K562 (cell line): Measurements from ENCODE around the gene GALNT18. TPM values are rescaled to one million over a fixed set of nuclear protein-coding genes. Genes with fewer than 3 reads are reported as not detected.

Source experiments
- ATAC-seq: fragments of 200-7000 bp; cut with Tn5 transposase; 3 replicates; pipeline ENCODE4 v1.9.1; 2020; ENCODE audit warnings: moderate library complexity
- BruUV-seq: library from RNA; stranded (reverse); fragments of 400-500 nt; replicated peaks from 2 replicates; lab custom pipeline; 2021; lab: Mats Ljungman, UMichigan
- CTCF ChIA-PET: fragments of 300-600 bp; formaldehyde crosslinking; extraction: SDS; loops from one replicate; lab custom pipeline; 2021; ENCODE audit warnings: low intra/inter-chr PET ratio; lab: Yijun Ruan, JAX
- POLR2A ChIA-PET: fragments of 300-600, 350-650 bp; sonication (Branson Sonifier 250); formaldehyde crosslinking; extraction: SDS; loops from one replicate; lab custom pipeline; 2021; ENCODE audit warnings: antibody characterized with exemption, inconsistent platforms; lab: Yijun Ruan, JAX
- DNase-seq, 4 experiments: peaks; one replicate each; pipeline versions ENCODE4 v3.0.0 to v3.0.0-alpha.2; 2011 to 2018; ENCODE audit warnings: low spot score in 3 of 4, mixed read lengths in 3 of 4; ENCODE audit errors: extremely low read depth in 1 of 4
- FAIRE-seq: peaks from 2 replicates; lab custom pipeline; 2011; peaks lifted over from hg19 to GRCh38; lab: Jason Lieb, UNC
- H2AFZ ChIP-seq: 2 replicates; pipeline ENCODE4 v1.6.0; 2011; ENCODE audit warnings: low read depth, low read length, control low read depth, inconsistent platforms
- H3K27ac ChIP-seq: fragments of 200-600 bp; 3 replicates; pipeline ENCODE4 v1.8.0; 2011; ENCODE audit warnings: low read depth, mild to moderate bottlenecking, control low read depth, inconsistent platforms, low read length, moderate library complexity, mixed read lengths; ENCODE audit errors: extremely low read depth
- H3K27me3 ChIP-seq, 2 experiments: fragments of 300-600 bp in 1 of 2; 2 replicates in 1 of 2; 3 replicates in 1 of 2; pipeline versions ENCODE4 v1.6.0 to v1.8.0; 2011; ENCODE audit warnings: inconsistent platforms in 2 of 2, low read length in 2 of 2, mild to moderate bottlenecking in 1 of 2, mixed read lengths in 1 of 2, moderate library complexity in 1 of 2; ENCODE audit not compliant: control insufficient read depth in 2 of 2, insufficient read depth in 2 of 2
- H3K36me3 ChIP-seq: fragments of 300-600 bp; 3 replicates; pipeline ENCODE4 v1.8.0; 2011; ENCODE audit warnings: mild to moderate bottlenecking, low read length, inconsistent platforms; ENCODE audit not compliant: control insufficient read depth, insufficient read depth
- H3K4me1 ChIP-seq, 2 experiments: fragments of 200-600 bp in 1 of 2; replicated peaks in 1 of 2; 2 replicates in 1 of 2; 3 replicates in 1 of 2; pipeline versions ENCODE4 v1.5.1 to v1.8.0; 2011; ENCODE audit warnings: inconsistent platforms in 2 of 2, low read length in 2 of 2, mild to moderate bottlenecking in 1 of 2, mixed read lengths in 1 of 2, moderate library complexity in 1 of 2; ENCODE audit not compliant: control insufficient read depth in 2 of 2, insufficient read depth in 2 of 2
- H3K4me2 ChIP-seq: 2 replicates; pipeline ENCODE4 v1.6.1; 2011; ENCODE audit warnings: low read length, control low read depth, inconsistent platforms, mixed read lengths; ENCODE audit not compliant: insufficient read depth
- H3K4me3 ChIP-seq: fragments of 200-600 bp; sonication (generic), shearing (Covaris generic); 2 replicates; pipeline ENCODE4 v1.5.1; 2016; ENCODE audit warnings: control low read depth, inconsistent platforms
- H3K79me2 ChIP-seq: fragments of 200-600 bp; 3 replicates; pipeline ENCODE4 v1.8.0; 2011; ENCODE audit warnings: low read length, inconsistent platforms; ENCODE audit not compliant: control insufficient read depth, insufficient read depth
- H3K9ac ChIP-seq, 2 experiments: 2 replicates each; pipeline versions ENCODE4 v1.6.0 to v1.6.1; 2011; ENCODE audit warnings: low read depth in 2 of 2, low read length in 2 of 2, control low read depth in 1 of 2, inconsistent platforms in 1 of 2, mild to moderate bottlenecking in 1 of 2, mixed read lengths in 1 of 2; ENCODE audit not compliant: insufficient read depth in 1 of 2
- H3K9me1 ChIP-seq: one replicate; pipeline ENCODE4 v1.6.0; 2011; ENCODE audit warnings: inconsistent platforms, mild to moderate bottlenecking, low read length, moderate library complexity; ENCODE audit not compliant: control insufficient read depth, insufficient read depth
- H3K9me3 ChIP-seq: replicated peaks from 2 replicates; pipeline ENCODE4 v1.5.1; 2011; ENCODE audit warnings: low read depth, low read length, inconsistent platforms; ENCODE audit not compliant: control insufficient read depth, insufficient read depth
- H4K20me1 ChIP-seq: replicated peaks from 2 replicates; pipeline ENCODE4 v1.6.1; 2011; ENCODE audit warnings: low read length, inconsistent platforms, mixed read lengths; ENCODE audit not compliant: control insufficient read depth, insufficient read depth
- ARNT ChIP-seq, 2 experiments: fragments of 450-650 bp; IDR thresholded peaks; 2 replicates each; pipeline ENCODE4 v1.6.1; 2016; ENCODE audit warnings: mild to moderate bottlenecking in 1 of 2
- ATF7 ChIP-seq: fragments of 450-650 bp; IDR thresholded peaks from 2 replicates; pipeline ENCODE4 v1.7.1; 2014; ENCODE audit warnings: mild to moderate bottlenecking, moderate library complexity
- CC2D1A ChIP-seq: fragments of 450-650 bp; IDR thresholded peaks from 2 replicates; pipeline ENCODE4 v1.6.1; 2017; ENCODE audit warnings: mild to moderate bottlenecking
- HDAC1 ChIP-seq, 2 experiments: fragments of 450-650 bp; IDR thresholded peaks; 2 replicates each; pipeline ENCODE4 v1.6.1; 2016 to 2017; ENCODE audit warnings: inconsistent platforms in 1 of 2, mild to moderate bottlenecking in 1 of 2, moderate library complexity in 1 of 2
- POLR2A ChIP-seq: fragments of 450-650 bp; conservative IDR thresholded peaks from 2 replicates; pipeline ENCODE4 v1.6.1; 2016
- PTRF ChIP-seq: fragments of 450-650 bp; IDR thresholded peaks from 2 replicates; pipeline ENCODE4 v1.6.1; 2016; ENCODE audit warnings: mild to moderate bottlenecking, missing genetic modification characterization, missing compliant biosample characterization
- SMARCB1 ChIP-seq: IDR thresholded peaks from 2 replicates; pipeline ENCODE4 v1.6.1; 2011; ENCODE audit warnings: improper control_type of control experiment, low read depth; ENCODE audit not compliant: insufficient read length
- ZBTB17 ChIP-seq: fragments of 450-650 bp; formaldehyde crosslinking; IDR thresholded peaks from 2 replicates; pipeline ENCODE4 v1.4.0; 2020; ENCODE audit warnings: mild to moderate bottlenecking
- ZFPM2 ChIP-seq: fragments of 250-450 bp; sonication (Bioruptor Pico); IDR thresholded peaks from 2 replicates; pipeline ENCODE4 v1.5.1; 2022; ENCODE audit warnings: mild to moderate bottlenecking
- ZNF644 ChIP-seq: fragments of 200-800 bp; sonication (Bioruptor generic); IDR thresholded peaks from 2 replicates; pipeline ENCODE4 v1.6.1; 2016; ENCODE audit warnings: low read depth, missing genetic modification characterization, missing compliant biosample characterization
- ZZZ3 ChIP-seq: fragments of 450-650 bp; IDR thresholded peaks from 2 replicates; pipeline ENCODE4 v1.6.1; 2016; ENCODE audit warnings: antibody characterized with exemption, mild to moderate bottlenecking, moderate library complexity
- WGBS: fragments of 100-300 bp; shearing (Covaris generic); methylation state at CpG from one replicate; pipeline ENCODE4 v1.1.6; 2016; ENCODE audit warnings: low coverage, mixed read lengths; ENCODE audit not compliant: insufficient coverage; ENCODE audit errors: missing lambda C conversion rate; 5-methylcytosine and 5-hydroxymethylcytosine counted together
- in situ Hi-C: fragments of 300-500 bp; cut with MboI; formaldehyde crosslinking; loops from 4 replicates; pipeline ENCODE4 v1.15.0; 2018; ENCODE audit warnings: inconsistent platforms, mixed read lengths
- intact Hi-C: fragments of 100-400 bp; cut with micrococcal nuclease; formaldehyde crosslinking; loops from 2 replicates; pipeline ENCODE4 v1.14.2; 2022
- polyA plus RNA-seq, 8 experiments: library from polyadenylated mRNA; depleted of rRNA in 4 of 8; stranded (reverse) in 5 of 8; unstranded in 3 of 8; fragments of >200 nt; fragmentation: Nextera tagmentation in 2 of 8; fragmentation: Illumina TruSeq in 1 of 8; extraction: Ambion mirVana in 2 of 8; extraction: Trizol in 1 of 8; gene quantifications; 2 replicates each; pipeline versions ENCODE4 v1.2.1 to v1.2.3, GENCODE V29; 2011 to 2014; ENCODE audit warnings: inconsistent platforms in 1 of 8, missing spikeins in 1 of 8
- total RNA-seq, 7 experiments: library from RNA; depleted of rRNA in 6 of 7; stranded (reverse); fragments of >200 nt in 6 of 7; fragmentation: Illumina TruSeq in 2 of 7; extraction: Trizol in 2 of 7; gene quantifications; 2 replicates each; pipeline versions ENCODE4 v1.2.1 to v1.2.3, GENCODE V29; 2011 to 2021; ENCODE audit warnings: low replicate concordance in 1 of 7
- TF ChIP-seq, protein P1 (sequence below): fragments of 250-450 bp; sonication (Bioruptor Pico); IDR thresholded peaks from 2 replicates; pipeline ENCODE4 v1.8.0; 2022; ENCODE audit warnings: moderate library complexity, mild to moderate bottlenecking, inconsistent platforms
- TF ChIP-seq, protein P2 (sequence below), 2 experiments: IDR thresholded peaks; 2 replicates each; pipeline ENCODE4 v1.6.1; 2011; ENCODE audit warnings: borderline replicate concordance in 1 of 2, control low read depth in 1 of 2, low read depth in 1 of 2, low read length in 1 of 2, mild to moderate bottlenecking in 1 of 2, mixed read lengths in 1 of 2, moderate library complexity in 1 of 2; ENCODE audit not compliant: insufficient read depth in 1 of 2, insufficient read length in 1 of 2, poor library complexity in 1 of 2, severe bottlenecking in 1 of 2; ENCODE audit errors: extremely low read depth in 1 of 2
- TF ChIP-seq, protein P3 (sequence below): sonication (generic); formaldehyde crosslinking; IDR thresholded peaks from 2 replicates; pipeline ENCODE4 v1.8.0; 2022; ENCODE audit warnings: mild to moderate bottlenecking, missing genetic modification reagents
- TF ChIP-seq, protein P4 (sequence below): fragments of 250-450 bp; sonication (Bioruptor Pico); IDR thresholded peaks from 2 replicates; pipeline ENCODE4 v1.5.0; 2021

Gene GALNT18
- total and polyA plus RNA-seq, 9 of the 15 experiments (the other 6 are each of a cell fraction or from before 2014, with no cell fraction given) = not detected

DNA sequence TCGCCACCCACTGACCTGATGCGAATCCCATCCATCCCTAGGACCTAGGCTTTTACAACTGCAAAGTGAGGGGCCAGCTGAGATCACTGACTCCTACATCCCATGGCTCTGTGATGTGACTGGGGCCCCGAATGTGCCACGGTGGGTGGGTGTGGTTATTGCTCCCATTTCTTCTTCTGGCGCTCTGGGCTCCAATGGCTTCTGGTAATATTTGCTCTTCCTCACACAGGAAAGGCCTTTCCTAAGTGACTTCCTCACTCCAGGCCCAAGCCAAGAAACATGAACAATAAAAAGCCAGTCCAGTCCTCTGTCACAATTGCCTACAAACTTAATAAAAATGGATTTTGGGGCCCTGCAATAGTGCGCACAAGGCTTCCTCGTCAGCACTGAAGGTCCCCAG is 78.1 kb downstream of the GALNT18 start:
- no peak for DNase-seq
- Histone ChIP-seq H3K27ac (no peak overlapping the region), H4K20me1 (no peaks in the 10 kb centered on the region; the same call in 1 of the 2 replicates), H3K9ac (no peak overlapping the region; a peak in 1 of 4 replicates), H3K4me2 (no peak overlapping the region), H3K9me3 (no peaks in the 10 kb centered on the region), H3K27me3 (peaks cover 0 to 7% of the 10 kb centered on the region in 2 experiments; a peak in 1 of 5 replicates), H3K36me3 (no peaks in the 10 kb centered on the region), H3K4me1 (no peaks in the 10 kb centered on the region), H3K4me3 (no peak overlapping the region), H3K79me2 (no peaks in the 10 kb centered on the region), H3K9me1 (no peaks in the 10 kb centered on the region), H2AFZ (no peak overlapping the region)
- intact Hi-C loops (no loop called here), in situ Hi-C loops (no loop called here)
- FAIRE-seq = no peak
- BruUV-seq = no TSS peak
- ChIA-PET CTCF (no interaction called here), POLR2A (no interaction called here)
- TF ChIP-seq SMARCB1 (no peak), ZBTB17 (no peak), PTRF (tag) (no peak), CC2D1A (no peak), ATF7 (no peak), HDAC1 (IDR thresholded peaks at IDR 0.05) (no peak), ARNT (IDR thresholded peaks at IDR 0.05) (no peak), ZZZ3 (no peak), ZNF644 (no peak), POLR2A (no peak), ZFPM2 (no peak)
- TF ChIP-seq, protein P1, sequence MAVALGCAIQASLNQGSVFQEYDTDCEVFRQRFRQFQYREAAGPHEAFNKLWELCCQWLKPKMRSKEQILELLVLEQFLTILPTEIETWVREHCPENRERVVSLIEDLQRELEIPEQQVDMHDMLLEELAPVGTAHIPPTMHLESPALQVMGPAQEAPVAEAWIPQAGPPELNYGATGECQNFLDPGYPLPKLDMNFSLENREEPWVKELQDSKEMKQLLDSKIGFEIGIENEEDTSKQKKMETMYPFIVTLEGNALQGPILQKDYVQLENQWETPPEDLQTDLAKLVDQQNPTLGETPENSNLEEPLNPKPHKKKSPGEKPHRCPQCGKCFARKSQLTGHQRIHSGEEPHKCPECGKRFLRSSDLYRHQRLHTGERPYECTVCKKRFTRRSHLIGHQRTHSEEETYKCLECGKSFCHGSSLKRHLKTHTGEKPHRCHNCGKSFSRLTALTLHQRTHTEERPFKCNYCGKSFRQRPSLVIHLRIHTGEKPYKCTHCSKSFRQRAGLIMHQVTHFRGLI (CRISPR knock-in tag) = no peak
- TF ChIP-seq, protein P2, sequence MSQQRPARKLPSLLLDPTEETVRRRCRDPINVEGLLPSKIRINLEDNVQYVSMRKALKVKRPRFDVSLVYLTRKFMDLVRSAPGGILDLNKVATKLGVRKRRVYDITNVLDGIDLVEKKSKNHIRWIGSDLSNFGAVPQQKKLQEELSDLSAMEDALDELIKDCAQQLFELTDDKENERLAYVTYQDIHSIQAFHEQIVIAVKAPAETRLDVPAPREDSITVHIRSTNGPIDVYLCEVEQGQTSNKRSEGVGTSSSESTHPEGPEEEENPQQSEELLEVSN (IDR thresholded peaks at IDR 0.05; ENCODE audit: borderline replicate concordance in 1 of 2, extremely low read depth in 1 of 2, insufficient read depth in 1 of 2, insufficient read length in 1 of 2, low read depth in 1 of 2, low read length in 1 of 2, poor library complexity in 1 of 2, severe bottlenecking in 1 of 2) = no peak
- TF ChIP-seq, protein P3, sequence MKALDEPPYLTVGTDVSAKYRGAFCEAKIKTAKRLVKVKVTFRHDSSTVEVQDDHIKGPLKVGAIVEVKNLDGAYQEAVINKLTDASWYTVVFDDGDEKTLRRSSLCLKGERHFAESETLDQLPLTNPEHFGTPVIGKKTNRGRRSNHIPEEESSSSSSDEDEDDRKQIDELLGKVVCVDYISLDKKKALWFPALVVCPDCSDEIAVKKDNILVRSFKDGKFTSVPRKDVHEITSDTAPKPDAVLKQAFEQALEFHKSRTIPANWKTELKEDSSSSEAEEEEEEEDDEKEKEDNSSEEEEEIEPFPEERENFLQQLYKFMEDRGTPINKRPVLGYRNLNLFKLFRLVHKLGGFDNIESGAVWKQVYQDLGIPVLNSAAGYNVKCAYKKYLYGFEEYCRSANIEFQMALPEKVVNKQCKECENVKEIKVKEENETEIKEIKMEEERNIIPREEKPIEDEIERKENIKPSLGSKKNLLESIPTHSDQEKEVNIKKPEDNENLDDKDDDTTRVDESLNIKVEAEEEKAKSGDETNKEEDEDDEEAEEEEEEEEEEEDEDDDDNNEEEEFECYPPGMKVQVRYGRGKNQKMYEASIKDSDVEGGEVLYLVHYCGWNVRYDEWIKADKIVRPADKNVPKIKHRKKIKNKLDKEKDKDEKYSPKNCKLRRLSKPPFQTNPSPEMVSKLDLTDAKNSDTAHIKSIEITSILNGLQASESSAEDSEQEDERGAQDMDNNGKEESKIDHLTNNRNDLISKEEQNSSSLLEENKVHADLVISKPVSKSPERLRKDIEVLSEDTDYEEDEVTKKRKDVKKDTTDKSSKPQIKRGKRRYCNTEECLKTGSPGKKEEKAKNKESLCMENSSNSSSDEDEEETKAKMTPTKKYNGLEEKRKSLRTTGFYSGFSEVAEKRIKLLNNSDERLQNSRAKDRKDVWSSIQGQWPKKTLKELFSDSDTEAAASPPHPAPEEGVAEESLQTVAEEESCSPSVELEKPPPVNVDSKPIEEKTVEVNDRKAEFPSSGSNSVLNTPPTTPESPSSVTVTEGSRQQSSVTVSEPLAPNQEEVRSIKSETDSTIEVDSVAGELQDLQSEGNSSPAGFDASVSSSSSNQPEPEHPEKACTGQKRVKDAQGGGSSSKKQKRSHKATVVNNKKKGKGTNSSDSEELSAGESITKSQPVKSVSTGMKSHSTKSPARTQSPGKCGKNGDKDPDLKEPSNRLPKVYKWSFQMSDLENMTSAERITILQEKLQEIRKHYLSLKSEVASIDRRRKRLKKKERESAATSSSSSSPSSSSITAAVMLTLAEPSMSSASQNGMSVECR (CRISPR knock-in tag) = no peak
- TF ChIP-seq, protein P4, sequence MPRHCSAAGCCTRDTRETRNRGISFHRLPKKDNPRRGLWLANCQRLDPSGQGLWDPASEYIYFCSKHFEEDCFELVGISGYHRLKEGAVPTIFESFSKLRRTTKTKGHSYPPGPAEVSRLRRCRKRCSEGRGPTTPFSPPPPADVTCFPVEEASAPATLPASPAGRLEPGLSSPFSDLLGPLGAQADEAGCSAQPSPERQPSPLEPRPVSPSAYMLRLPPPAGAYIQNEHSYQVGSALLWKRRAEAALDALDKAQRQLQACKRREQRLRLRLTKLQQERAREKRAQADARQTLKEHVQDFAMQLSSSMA (CRISPR knock-in tag) = no peak
- ATAC-seq = no peak
- 2% methylated on average over 7 of the region's 7 CpGs for WGBS
